Suprapubic skin (tissue), 4 donors: ENCODE data around the gene SLC22A23. TPM values are rescaled to one million over a fixed set of nuclear protein-coding genes. Genes with fewer than 3 reads are reported as not detected.
A peak's percentile ranks its signal among the peaks of the same experiment; 100 is the strongest.

Experiments used
- DNase-seq, 2 donors: peaks; one replicate each; pipeline ENCODE4 v3.0.0-alpha.2; 2019; ENCODE audit warnings: low spot score in 2 of 2
- H3K27ac ChIP-seq: fragments of 200-600 bp; sonication (generic); one replicate; pipeline ENCODE4 v1.5.1; 2019
- H3K27me3 ChIP-seq: fragments of 200-600 bp; sonication (generic); one replicate; pipeline ENCODE4 v1.5.1; 2019
- H3K36me3 ChIP-seq: fragments of 200-600 bp; sonication (generic); one replicate; pipeline ENCODE4 v1.5.1; 2019
- H3K4me1 ChIP-seq: fragments of 200-600 bp; sonication (generic); one replicate; pipeline ENCODE4 v1.5.1; 2019
- H3K4me3 ChIP-seq: fragments of 200-600 bp; sonication (generic); one replicate; pipeline ENCODE4 v1.5.1; 2019; ENCODE audit warnings: mild to moderate bottlenecking
- H3K9me3 ChIP-seq: fragments of 200-600 bp; sonication (generic); one replicate; pipeline ENCODE4 v1.5.1; 2019
- EP300 ChIP-seq: sonication (generic); formaldehyde crosslinking; IDR thresholded peaks from one replicate; pipeline ENCODE4 v1.6.1; 2017; ENCODE audit warnings: antibody characterized with exemption
- POLR2A ChIP-seq, 2 donors: fragments of 450-650 bp; IDR thresholded peaks; one replicate each; pipeline ENCODE4 v1.6.1; 2017; ENCODE audit warnings: antibody characterized with exemption in 2 of 2, mild to moderate bottlenecking in 2 of 2, moderate library complexity in 2 of 2
- POLR2AphosphoS5 ChIP-seq, 3 donors: sonication (generic); formaldehyde crosslinking; IDR thresholded peaks; one replicate each; pipeline ENCODE4 v1.6.1; 2017; ENCODE audit warnings: antibody characterized with exemption in 3 of 3
- WGBS: methylation state at CpG from one replicate; pipeline ENCODE4 v1.1.5; 2018; 5-methylcytosine and 5-hydroxymethylcytosine counted together
- total RNA-seq, 4 donors: library from RNA; depleted of rRNA; stranded (reverse); fragments of >200 nt; gene quantifications; one replicate each; pipeline ENCODE4 v1.1.0, GENCODE V29; 2016
- TF ChIP-seq, protein P1 (sequence below), 2 donors: fragments of 200-600 bp in 1 of 2; fragments of 450-650 bp in 1 of 2; sonication (generic) in 1 of 2; IDR thresholded peaks; one replicate each; pipeline ENCODE4 v1.5.1; 2016 to 2019; ENCODE audit warnings: antibody characterized with exemption in 2 of 2, mild to moderate bottlenecking in 1 of 2, moderate library complexity in 1 of 2

SLC22A23 gene
- total RNA-seq, 4 donors from 2014 or later: 38.2 to 59.8 (median 48.1) TPM

DNA sequence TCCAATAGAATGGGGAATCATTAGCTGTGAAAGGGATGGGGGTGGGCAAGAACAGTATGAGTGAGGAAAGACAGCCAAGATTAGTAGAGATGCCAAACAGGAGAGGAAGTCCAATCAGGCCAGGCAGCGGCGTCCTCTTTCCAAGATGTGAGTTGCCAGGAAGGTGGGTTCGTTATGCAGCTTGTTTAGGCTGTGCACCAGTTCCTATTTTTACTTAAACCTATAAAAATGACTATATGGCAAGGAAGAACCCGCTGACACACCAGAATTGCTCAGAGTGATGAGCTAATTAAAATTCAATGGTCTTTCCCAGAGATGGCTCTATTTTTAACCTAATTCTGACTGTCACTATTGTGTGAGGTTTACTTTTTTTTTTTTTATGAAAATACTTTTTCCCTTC is 88.2 kb downstream of the SLC22A23 start:
- H3K9me3 ChIP-seq: no peaks in the 10 kb centered on the region
- no peaks in the 10 kb centered on the region for H3K27me3 ChIP-seq
- WGBS: 57% methylated on average over 4 of the region's 4 CpGs
- no peak overlapping the region for H3K27ac ChIP-seq
- TF ChIP-seq, protein P1, sequence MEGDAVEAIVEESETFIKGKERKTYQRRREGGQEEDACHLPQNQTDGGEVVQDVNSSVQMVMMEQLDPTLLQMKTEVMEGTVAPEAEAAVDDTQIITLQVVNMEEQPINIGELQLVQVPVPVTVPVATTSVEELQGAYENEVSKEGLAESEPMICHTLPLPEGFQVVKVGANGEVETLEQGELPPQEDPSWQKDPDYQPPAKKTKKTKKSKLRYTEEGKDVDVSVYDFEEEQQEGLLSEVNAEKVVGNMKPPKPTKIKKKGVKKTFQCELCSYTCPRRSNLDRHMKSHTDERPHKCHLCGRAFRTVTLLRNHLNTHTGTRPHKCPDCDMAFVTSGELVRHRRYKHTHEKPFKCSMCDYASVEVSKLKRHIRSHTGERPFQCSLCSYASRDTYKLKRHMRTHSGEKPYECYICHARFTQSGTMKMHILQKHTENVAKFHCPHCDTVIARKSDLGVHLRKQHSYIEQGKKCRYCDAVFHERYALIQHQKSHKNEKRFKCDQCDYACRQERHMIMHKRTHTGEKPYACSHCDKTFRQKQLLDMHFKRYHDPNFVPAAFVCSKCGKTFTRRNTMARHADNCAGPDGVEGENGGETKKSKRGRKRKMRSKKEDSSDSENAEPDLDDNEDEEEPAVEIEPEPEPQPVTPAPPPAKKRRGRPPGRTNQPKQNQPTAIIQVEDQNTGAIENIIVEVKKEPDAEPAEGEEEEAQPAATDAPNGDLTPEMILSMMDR (IDR thresholded peaks at IDR 0.05): no peak
- TF ChIP-seq POLR2A (IDR thresholded peaks at IDR 0.05) (no peak), EP300 (no peak), POLR2AphosphoS5 (IDR thresholded peaks at IDR 0.05) (no peak)
- no peaks in the 10 kb centered on the region for H3K36me3 ChIP-seq
- peak in 1 of 2 donors; percentile 18 for DNase-seq
- H3K4me3 ChIP-seq: no peak overlapping the region
- peaks cover 17% of the 10 kb centered on the region for H3K4me1 ChIP-seq

DNA sequence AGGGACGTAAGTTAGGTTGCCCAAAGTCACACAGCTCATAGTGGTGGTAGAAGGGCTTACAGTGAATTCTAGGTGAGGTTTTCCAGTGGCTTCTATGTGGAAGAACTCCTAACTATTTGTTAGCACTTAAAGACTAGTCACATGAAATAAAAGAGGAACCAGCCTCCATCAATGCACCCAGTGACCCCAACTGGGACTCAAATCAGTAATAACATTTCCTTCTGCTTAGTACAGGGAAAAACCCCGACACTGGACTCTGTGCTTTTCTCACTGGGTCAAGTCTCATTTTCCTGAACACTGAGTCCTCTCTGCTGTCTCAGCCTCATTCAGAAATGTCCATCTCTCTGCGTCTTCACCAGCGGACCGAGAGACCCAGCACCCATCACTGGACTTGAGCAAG is 89.2 kb downstream of the SLC22A23 start:
- 53% methylated on average over 5 of the region's 5 CpGs for WGBS
- H3K9me3 ChIP-seq: no peaks in the 10 kb centered on the region
- no peak overlapping the region for H3K27ac ChIP-seq
- no peaks in the 10 kb centered on the region for H3K27me3 ChIP-seq
- DNase-seq: no peak
- no peak for TF ChIP-seq EP300
- no peak for TF ChIP-seq POLR2A (IDR thresholded peaks at IDR 0.05)
- no peak for TF ChIP-seq POLR2AphosphoS5 (IDR thresholded peaks at IDR 0.05)
- no peak overlapping the region for H3K4me3 ChIP-seq
- peaks cover 26% of the 10 kb centered on the region for H3K4me1 ChIP-seq
- no peaks in the 10 kb centered on the region for H3K36me3 ChIP-seq

DNA sequence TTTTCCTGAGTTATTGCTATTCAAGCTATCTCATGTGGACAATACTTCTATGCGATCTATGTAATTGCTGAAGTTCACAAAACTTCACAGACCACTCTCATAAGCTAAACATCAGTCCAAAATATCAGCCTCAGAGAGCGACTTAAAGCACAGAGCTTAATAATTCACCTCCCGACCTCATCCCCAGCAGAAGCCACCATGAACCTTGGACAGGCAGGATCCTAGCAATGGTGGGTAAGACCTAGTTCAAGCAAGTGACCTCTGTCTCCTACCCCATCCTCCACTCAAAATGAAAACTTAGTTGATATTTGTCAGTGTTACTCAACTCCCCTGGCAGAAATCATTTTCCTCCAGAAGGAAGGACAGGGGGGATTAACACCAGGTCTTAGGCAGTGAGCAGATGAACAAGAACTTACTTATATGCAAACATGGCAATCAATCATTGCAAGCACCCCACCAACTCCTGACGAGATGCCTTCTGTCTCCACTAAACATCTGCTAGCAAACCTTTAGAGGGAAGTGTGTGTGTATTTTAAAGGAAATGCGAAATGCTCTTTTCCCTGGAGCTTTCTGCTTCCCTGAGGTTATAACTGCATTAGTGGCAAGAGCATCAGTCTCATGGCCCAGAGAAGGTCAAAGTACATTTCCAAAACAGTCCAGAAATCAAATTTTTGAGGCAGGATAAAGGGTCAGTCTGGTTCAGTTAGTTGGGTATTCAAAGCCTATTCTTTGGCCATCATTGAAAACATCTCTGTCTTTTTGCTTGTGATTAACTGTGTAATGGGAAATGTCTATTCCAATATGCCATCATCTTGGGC is 90.0 kb downstream of the SLC22A23 start:
- H3K27me3 ChIP-seq: no peaks in the 10 kb centered on the region

DNA sequence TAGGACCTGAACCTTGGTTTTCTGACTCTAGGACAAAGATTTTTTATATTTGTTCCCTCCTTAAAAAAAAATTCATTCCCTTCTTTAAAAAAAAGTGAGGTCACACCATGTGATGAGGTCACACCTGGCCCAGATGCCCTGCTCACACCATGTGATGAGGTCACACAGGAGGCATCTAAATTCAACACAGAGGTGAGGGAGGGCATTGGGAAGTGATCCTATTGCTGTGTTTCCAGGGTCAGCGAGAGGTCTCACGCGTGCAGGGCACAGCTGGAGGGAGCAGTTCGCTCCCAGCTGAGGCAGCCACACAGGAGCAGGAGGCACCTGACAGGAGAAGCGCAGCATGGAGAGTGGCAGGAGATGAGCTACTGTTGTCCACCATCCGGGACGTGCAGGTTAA is 92.5 kb downstream of the SLC22A23 start:
- TF ChIP-seq, protein P1 (IDR thresholded peaks at IDR 0.05): no peak
- TF ChIP-seq EP300: no peak
- no peak for TF ChIP-seq POLR2A (IDR thresholded peaks at IDR 0.05)
- no peak for TF ChIP-seq POLR2AphosphoS5 (IDR thresholded peaks at IDR 0.05)

More for the DNA sequence above, 90.0 kb downstream of the SLC22A23 start:
- TF ChIP-seq POLR2AphosphoS5 (IDR thresholded peaks at IDR 0.05): no peak
- Histone ChIP-seq H3K27ac (no peak overlapping the region), H3K4me3 (no peak overlapping the region), H3K36me3 (no peaks in the 10 kb centered on the region), H3K9me3 (no peaks in the 10 kb centered on the region), H3K4me1 (peaks cover 27% of the 10 kb centered on the region)
- 88% methylated on average over 5 of the region's 5 CpGs for WGBS
- DNase-seq: no peak

DNA sequence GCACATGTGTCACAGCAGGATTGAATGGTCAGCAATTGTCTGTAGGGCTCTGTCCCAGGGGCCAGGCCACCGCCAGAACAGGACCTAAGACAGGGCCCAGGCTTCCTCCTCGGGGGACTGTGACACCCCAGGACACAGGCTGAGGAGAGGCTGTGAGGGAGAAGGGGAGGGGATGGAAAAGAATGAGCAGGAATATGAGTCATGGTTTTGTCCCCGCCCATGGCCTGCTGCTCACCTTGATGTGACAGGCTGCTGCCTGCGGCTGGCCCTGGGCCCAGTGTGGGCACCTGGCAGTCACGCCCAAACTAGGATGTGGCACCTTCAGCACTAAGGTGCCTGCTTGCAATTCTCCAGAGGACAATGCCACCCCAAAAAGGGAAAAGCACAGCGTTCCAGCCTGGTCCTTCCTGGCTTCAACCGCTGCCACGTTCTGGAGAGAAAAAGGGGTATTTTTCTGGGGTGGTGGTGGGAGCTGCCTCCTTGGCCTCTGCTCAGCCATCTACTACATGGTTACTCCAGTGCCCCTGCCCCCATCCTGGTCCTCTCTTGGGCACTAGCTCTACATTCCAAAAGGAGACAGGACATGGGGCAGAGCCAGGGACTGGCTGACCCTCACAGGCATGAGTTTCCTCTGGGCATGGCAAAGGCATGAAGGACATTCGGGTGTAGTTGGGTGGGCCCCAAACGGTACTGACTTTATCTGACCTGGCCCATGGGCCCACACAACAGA is 93.4 kb downstream of the SLC22A23 start:
- H3K27me3 ChIP-seq: no peaks in the 10 kb centered on the region
- H3K27ac ChIP-seq: peak overlapping the region; percentile 73
- H3K4me3 ChIP-seq: no peak overlapping the region
- no peaks in the 10 kb centered on the region for H3K36me3 ChIP-seq
- no peaks in the 10 kb centered on the region for H3K9me3 ChIP-seq
- TF ChIP-seq EP300: no peak
- peak in 1 of 3 donors; percentile 15 for TF ChIP-seq POLR2AphosphoS5 (IDR thresholded peaks at IDR 0.05)
- WGBS: 60% methylated on average over 8 of the region's 10 CpGs
- peaks cover 25% of the 10 kb centered on the region for H3K4me1 ChIP-seq
- peak in 1 of 2 donors; percentile 82 for DNase-seq

More for the DNA sequence above, 92.5 kb downstream of the SLC22A23 start:
- H3K36me3 ChIP-seq: no peaks in the 10 kb centered on the region
- H3K27ac ChIP-seq: no peak overlapping the region
- peaks cover 23% of the 10 kb centered on the region for H3K4me1 ChIP-seq
- DNase-seq: peak in 1 of 2 donors; percentile 55
- H3K9me3 ChIP-seq: no peaks in the 10 kb centered on the region
- no peak overlapping the region for H3K4me3 ChIP-seq
- 81% methylated on average over 7 of the region's 7 CpGs for WGBS
- no peaks in the 10 kb centered on the region for H3K27me3 ChIP-seq

DNA sequence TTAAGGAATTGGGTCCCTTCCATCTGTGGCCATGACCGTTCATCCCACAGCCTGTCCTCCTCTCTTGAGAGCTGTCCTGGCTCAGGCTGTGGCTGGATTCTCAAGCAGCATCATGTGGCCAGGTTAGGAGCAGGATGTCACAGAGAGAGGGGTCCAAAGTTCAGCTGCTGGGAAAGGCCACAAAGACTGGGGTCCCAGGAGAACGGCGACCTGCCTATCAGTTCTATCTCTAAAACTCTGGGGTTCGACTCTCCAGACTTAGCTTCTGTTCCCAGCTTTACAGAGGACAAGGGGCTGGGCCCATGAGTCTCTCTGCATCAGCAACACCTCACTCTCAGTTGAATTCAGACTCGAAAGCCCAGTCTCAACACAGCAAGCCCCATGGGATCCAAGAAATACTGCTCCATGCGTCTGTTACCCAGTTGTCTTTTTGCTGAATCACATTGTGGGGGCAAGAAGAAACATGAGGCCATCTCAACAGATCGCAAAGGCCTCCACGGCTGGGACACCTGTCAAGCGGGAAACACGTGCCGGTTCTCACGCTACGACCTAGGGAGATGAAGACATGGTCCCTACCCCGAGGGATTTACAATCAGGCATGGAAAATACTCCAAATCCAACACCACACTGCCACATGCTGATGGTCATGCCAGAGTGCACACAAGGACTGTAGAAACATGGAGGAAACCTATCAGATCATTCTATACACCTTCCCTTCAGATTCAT is 95.4 kb downstream of the SLC22A23 start:
- no peak overlapping the region for H3K4me3 ChIP-seq
- no peaks in the 10 kb centered on the region for H3K36me3 ChIP-seq
- 85% methylated on average over 14 of the region's 14 CpGs for WGBS
- H3K4me1 ChIP-seq: peaks cover 38% of the 10 kb centered on the region
- no peaks in the 10 kb centered on the region for H3K9me3 ChIP-seq
- peak in 1 of 2 donors; percentile 40 for DNase-seq
- no peaks in the 10 kb centered on the region for H3K27me3 ChIP-seq
- TF ChIP-seq POLR2A (IDR thresholded peaks at IDR 0.05) (no peak), POLR2AphosphoS5 (IDR thresholded peaks at IDR 0.05) (no peak)
- TF ChIP-seq, protein P1 (IDR thresholded peaks at IDR 0.05): no peak
- no peak overlapping the region for H3K27ac ChIP-seq
